AG04449 (cell line): Measurements from ENCODE around the gene NRIP3.

ENCODE experiments used
- CTCF ChIA-PET: fragments of 350-600 bp; formaldehyde crosslinking; extraction: SDS; loops from one replicate; lab custom pipeline; 2021; ENCODE audit warnings: antibody characterized with exemption; lab: Yijun Ruan, JAX
- POLR2A ChIA-PET: fragments of 400-600, 350-600 bp; formaldehyde crosslinking; extraction: SDS; loops from one replicate; lab custom pipeline; 2020; ENCODE audit warnings: antibody characterized with exemption, inconsistent platforms; lab: Yijun Ruan, JAX
- DNase-seq: peaks from one replicate; pipeline ENCODE4 v3.0.0-alpha.2; 2010; ENCODE audit warnings: low read depth, low spot score
- H3K4me3 ChIP-seq: 2 replicates; pipeline ENCODE4 v1.5.1; 2011; ENCODE audit warnings: low read depth, mild to moderate bottlenecking, control low read depth, low read length
- CTCF ChIP-seq: IDR thresholded peaks from one replicate; pipeline ENCODE4 v1.5.1; 2011; ENCODE audit warnings: mild to moderate bottlenecking, moderate library complexity, low read length, control low read depth, inconsistent platforms; ENCODE audit not compliant: insufficient read depth; ENCODE audit errors: missing control alignments

The NRIP3 gene

GRCh38 chr11:9005087-9005486 lies 1.3 kb upstream of the NRIP3 start:
- no peak overlapping the region for H3K4me3 ChIP-seq
- CTCF ChIA-PET, result interaction anchor here (4.0 kb wide), 1 partner anchor 12 kb away, joined by 51 read pairs; no protein-coding TSS in a partner anchor
- DNase-seq, result no peak
- TF ChIP-seq CTCF, result no peak
- POLR2A ChIA-PET, result interaction anchor here (0.7 kb wide), 1 partner anchor 972 kb away, joined by 3 read pairs; no protein-coding TSS in a partner anchor

- ChIA-PET POLR2A (interaction anchor here (0.7 kb wide), 1 partner anchor 19 kb away, joined by 3 read pairs; no protein-coding TSS in a partner anchor), CTCF (interaction anchor here (1.3 to 4.0 kb wide), 3 partner anchors 11 to 13 kb away, joined by 4 to 51 read pairs (median 14); no protein-coding TSS in a partner anchor)
- no peak for TF ChIP-seq CTCF
- peak overlapping the region; percentile 65 for H3K4me3 ChIP-seq
- no peak for DNase-seq
Observed at GRCh38 chr11:9004183-9004926, 554 bp upstream of the NRIP3 start.

- ChIA-PET CTCF (interaction anchor here (0.6 to 2.5 kb wide), 7 partner anchors 8 to 135 kb away, joined by 3 to 14 read pairs (median 4); partner anchors contain the start of gene TMEM9B), POLR2A (interaction anchor here (0.6 kb wide), 2 partner anchors 14 to 35 kb away, joined by 3 read pairs; no protein-coding TSS in a partner anchor)
- no peak for DNase-seq
- TF ChIP-seq CTCF, result no peak
- H3K4me3 ChIP-seq, result peak overlapping the region; percentile 65
Observed at GRCh38 chr11:9002920-9003572, 755 bp downstream of the NRIP3 start.

- POLR2A ChIA-PET, result interaction anchor here (0.5 kb wide), 1 partner anchor 283 kb away, joined by 3 read pairs; no protein-coding TSS in a partner anchor
- no peak for TF ChIP-seq CTCF
- peak; percentile 67 for DNase-seq
- no peak overlapping the region for H3K4me3 ChIP-seq
- CTCF ChIA-PET, result interaction anchor here (1.1 to 2.5 kb wide), 3 partner anchors 9 to 22 kb away, joined by 3 to 14 read pairs (median 4); no protein-coding TSS in a partner anchor
Observed at GRCh38 chr11:9001736-9002135, 2.1 kb downstream of the NRIP3 start.

GRCh38 chr11:8998017-8998416 lies 5.8 kb downstream of the NRIP3 start:
- DNase-seq, result no peak
- no peak for TF ChIP-seq CTCF
- ChIA-PET POLR2A (interaction anchor here (0.5 to 1.0 kb wide), 2 partner anchors 17 to 299 kb away, joined by 3 read pairs; no protein-coding TSS in a partner anchor), CTCF (interaction anchor here (7.6 kb wide), 1 partner anchor 18 kb away, joined by 53 read pairs; no protein-coding TSS in a partner anchor)
- no peak overlapping the region for H3K4me3 ChIP-seq

- ChIA-PET POLR2A (interaction anchor here (0.5 to 1.0 kb wide), 3 partner anchors 17 to 299 kb away, joined by 3 read pairs; no protein-coding TSS in a partner anchor), CTCF (interaction anchor here (7.6 kb wide), 1 partner anchor 19 kb away, joined by 53 read pairs; no protein-coding TSS in a partner anchor)
- no peak for TF ChIP-seq CTCF
- H3K4me3 ChIP-seq, result no peak overlapping the region
- DNase-seq, result no peak
Observed at GRCh38 chr11:8997451-8997850, 6.3 kb downstream of the NRIP3 start.
